ENCODE results near the gene WIPI1. TPM values are rescaled to one million over a fixed set of nuclear protein-coding genes. Genes with fewer than 3 reads are reported as not detected.

Gene WIPI1
- total RNA-seq, 1 experiment from 2014 or later, result 0.43 TPM

DNA sequence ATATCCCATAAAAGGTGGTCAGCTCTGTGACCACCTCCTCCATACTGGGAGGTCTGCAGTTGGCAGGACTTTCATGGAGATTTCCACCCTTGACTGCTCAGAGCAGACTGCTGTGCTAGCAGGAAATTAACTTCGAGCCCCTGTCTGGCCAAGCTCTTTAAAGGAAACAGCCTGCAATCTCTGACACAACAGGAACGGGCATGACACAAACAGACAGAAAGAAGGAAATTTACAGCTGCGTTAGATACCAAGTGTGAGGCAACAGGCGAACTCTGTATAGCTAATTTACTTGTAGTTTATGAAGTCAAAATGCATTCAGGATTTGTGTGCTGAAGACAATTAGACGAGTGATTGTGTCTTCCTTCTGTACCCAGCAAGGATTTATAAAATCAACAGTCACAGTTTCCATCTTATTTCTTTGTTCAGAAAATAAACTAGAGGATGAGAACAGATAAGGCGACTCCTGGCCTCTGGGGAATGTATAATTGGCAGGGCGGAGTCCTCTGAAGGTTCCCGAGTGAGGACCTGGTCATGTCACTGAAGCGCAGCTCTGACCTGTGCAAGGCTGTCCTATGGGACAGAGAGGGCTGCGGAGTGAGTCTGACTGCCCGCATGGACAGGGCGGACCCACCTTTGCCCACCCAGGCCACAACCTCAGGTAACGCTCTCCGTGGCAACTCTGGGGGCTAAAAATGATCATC is 16.1 kb downstream of the WIPI1 start:
- BruUV-seq (replicated peaks), result no TSS peak
- no peak for DNase-seq (ENCODE audit: low spot score)
- ChIA-PET POLR2A (ENCODE audit: low non-redundant PET) (interaction anchor here (0.6 kb wide), 1 partner anchor 561 kb away, joined by 3 read pairs; no protein-coding TSS in a partner anchor), CTCF (interaction anchor here (0.5 kb wide), 1 partner anchor 106 kb away, joined by 3 read pairs; no protein-coding TSS in a partner anchor)
- H3K4me1 ChIP-seq (ENCODE audit: insufficient read depth, low read length, poor library complexity, severe bottlenecking), result no peaks in the 10 kb centered on the region
- no peak for TF ChIP-seq EZH2 (IDR thresholded peaks at IDR 0.05; ENCODE audit: borderline replicate concordance, low read depth, low read length, poor library complexity, severe bottlenecking)
- TF ChIP-seq, protein P1, sequence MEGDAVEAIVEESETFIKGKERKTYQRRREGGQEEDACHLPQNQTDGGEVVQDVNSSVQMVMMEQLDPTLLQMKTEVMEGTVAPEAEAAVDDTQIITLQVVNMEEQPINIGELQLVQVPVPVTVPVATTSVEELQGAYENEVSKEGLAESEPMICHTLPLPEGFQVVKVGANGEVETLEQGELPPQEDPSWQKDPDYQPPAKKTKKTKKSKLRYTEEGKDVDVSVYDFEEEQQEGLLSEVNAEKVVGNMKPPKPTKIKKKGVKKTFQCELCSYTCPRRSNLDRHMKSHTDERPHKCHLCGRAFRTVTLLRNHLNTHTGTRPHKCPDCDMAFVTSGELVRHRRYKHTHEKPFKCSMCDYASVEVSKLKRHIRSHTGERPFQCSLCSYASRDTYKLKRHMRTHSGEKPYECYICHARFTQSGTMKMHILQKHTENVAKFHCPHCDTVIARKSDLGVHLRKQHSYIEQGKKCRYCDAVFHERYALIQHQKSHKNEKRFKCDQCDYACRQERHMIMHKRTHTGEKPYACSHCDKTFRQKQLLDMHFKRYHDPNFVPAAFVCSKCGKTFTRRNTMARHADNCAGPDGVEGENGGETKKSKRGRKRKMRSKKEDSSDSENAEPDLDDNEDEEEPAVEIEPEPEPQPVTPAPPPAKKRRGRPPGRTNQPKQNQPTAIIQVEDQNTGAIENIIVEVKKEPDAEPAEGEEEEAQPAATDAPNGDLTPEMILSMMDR (conservative IDR thresholded peaks at IDR 0.05; ENCODE audit: low read depth, low read length), result no peak
- H3K27me3 ChIP-seq (replicated peaks; ENCODE audit: insufficient read depth, low read depth, low read length, poor library complexity), result no peaks in the 10 kb centered on the region
- no peak overlapping the region for H3K4me3 ChIP-seq (ENCODE audit: low read depth, low read length, poor library complexity, severe bottlenecking)
- intact Hi-C loops (cut with micrococcal nuclease; ENCODE audit: unreplicated experiment), result no loop called here
- no peaks in the 10 kb centered on the region for H3K36me3 ChIP-seq (ENCODE audit: insufficient read depth, low read length, poor library complexity, severe bottlenecking)
- H3K27ac ChIP-seq (ENCODE audit: low read depth, low read length, poor library complexity, severe bottlenecking), result no peak overlapping the region
- H3K9me3 ChIP-seq (ENCODE audit: low read depth, low read length, poor library complexity, severe bottlenecking), result no peaks in the 10 kb centered on the region

DNA sequence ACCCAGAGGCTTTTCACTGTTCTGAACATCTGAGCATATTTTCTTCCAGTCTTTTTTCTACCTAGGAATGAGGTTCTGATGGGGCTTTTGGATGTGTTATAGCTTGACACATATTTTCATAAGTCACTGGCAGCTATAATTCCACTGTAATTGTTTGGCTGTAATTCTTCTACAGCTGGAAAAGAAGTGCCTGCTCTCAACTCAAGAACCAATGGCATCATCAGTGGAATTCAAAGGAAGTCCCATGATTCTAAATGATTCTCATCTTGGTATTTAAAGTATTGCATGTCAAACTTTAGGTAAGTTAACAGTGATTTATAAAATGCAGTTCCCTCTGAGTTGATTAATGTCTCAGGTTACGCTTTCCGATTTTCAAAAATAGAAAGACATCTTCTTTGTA is 16.8 kb downstream of the WIPI1 start:
- no peaks in the 10 kb centered on the region for H3K27me3 ChIP-seq (replicated peaks; ENCODE audit: insufficient read depth, low read depth, low read length, poor library complexity)
- TF ChIP-seq, protein P1 (conservative IDR thresholded peaks at IDR 0.05; ENCODE audit: low read depth, low read length), result no peak
- TF ChIP-seq EZH2 (IDR thresholded peaks at IDR 0.05; ENCODE audit: borderline replicate concordance, low read depth, low read length, poor library complexity, severe bottlenecking), result no peak
- no peak overlapping the region for H3K4me3 ChIP-seq (ENCODE audit: low read depth, low read length, poor library complexity, severe bottlenecking)
- ChIA-PET POLR2A (ENCODE audit: low non-redundant PET) (no interaction called here), CTCF (no interaction called here)
- H3K27ac ChIP-seq (ENCODE audit: low read depth, low read length, poor library complexity, severe bottlenecking), result no peak overlapping the region
- no peaks in the 10 kb centered on the region for H3K36me3 ChIP-seq (ENCODE audit: insufficient read depth, low read length, poor library complexity, severe bottlenecking)
- no TSS peak for BruUV-seq (replicated peaks)
- H3K4me1 ChIP-seq (ENCODE audit: insufficient read depth, low read length, poor library complexity, severe bottlenecking), result no peaks in the 10 kb centered on the region
- H3K9me3 ChIP-seq (ENCODE audit: low read depth, low read length, poor library complexity, severe bottlenecking), result no peaks in the 10 kb centered on the region
- intact Hi-C loops (cut with micrococcal nuclease; ENCODE audit: unreplicated experiment), result no loop called here
- no peak for DNase-seq (ENCODE audit: low spot score)

- no peak for DNase-seq (ENCODE audit: low spot score)
- intact Hi-C loops (cut with micrococcal nuclease; ENCODE audit: unreplicated experiment), result loop anchor here (5.0 kb wide), 1 partner anchor 87 kb away; no protein-coding TSS in a partner anchor
- Histone ChIP-seq H3K27me3 (replicated peaks; ENCODE audit: insufficient read depth, low read depth, low read length, poor library complexity) (no peaks in the 10 kb centered on the region), H3K36me3 (ENCODE audit: insufficient read depth, low read length, poor library complexity, severe bottlenecking) (no peaks in the 10 kb centered on the region), H3K9me3 (ENCODE audit: low read depth, low read length, poor library complexity, severe bottlenecking) (no peaks in the 10 kb centered on the region), H3K4me1 (ENCODE audit: insufficient read depth, low read length, poor library complexity, severe bottlenecking) (no peaks in the 10 kb centered on the region), H3K27ac (ENCODE audit: low read depth, low read length, poor library complexity, severe bottlenecking) (no peak overlapping the region), H3K4me3 (ENCODE audit: low read depth, low read length, poor library complexity, severe bottlenecking) (no peak overlapping the region)
- CTCF ChIA-PET, result interaction anchor here (0.6 kb wide), 1 partner anchor 262 kb away, joined by 3 read pairs; no protein-coding TSS in a partner anchor
- no TSS peak for BruUV-seq (replicated peaks)
- POLR2A ChIA-PET (ENCODE audit: low non-redundant PET), result no interaction called here
- no peak for TF ChIP-seq EZH2 (IDR thresholded peaks at IDR 0.05; ENCODE audit: borderline replicate concordance, low read depth, low read length, poor library complexity, severe bottlenecking)
- TF ChIP-seq, protein P1 (conservative IDR thresholded peaks at IDR 0.05; ENCODE audit: low read depth, low read length), result no peak
Observed at GRCh38 chr17:68439656-68440290, 17.5 kb downstream of the WIPI1 start.

All from A673 (cell line).